GM12878 (cell line): ENCODE measurements around the gene RBKS. TPM values are rescaled to one million over a fixed set of nuclear protein-coding genes. Genes with fewer than 3 reads are reported as not detected.

Source experiments
- ATAC-seq: fragments of 200-7000 bp; cut with Tn5 transposase; 3 replicates; pipeline ENCODE4 v1.9.1; 2020; ENCODE audit warnings: mild to moderate bottlenecking, moderate library complexity
- BruUV-seq: library from RNA; stranded (reverse); fragments of 400-500 nt; replicated peaks from 2 replicates; lab custom pipeline; 2021; lab: Mats Ljungman, UMichigan
- CTCF ChIA-PET: fragments of 300-600 bp; sonication (Branson Sonifier 250); formaldehyde crosslinking; extraction: SDS; loops from one replicate; lab custom pipeline; 2021; ENCODE audit warnings: inconsistent platforms; lab: Yijun Ruan, JAX
- POLR2A ChIA-PET: fragments of 350-600 bp; formaldehyde crosslinking; extraction: SDS; loops from one replicate; lab custom pipeline; 2021; ENCODE audit warnings: inconsistent platforms; lab: Charles Lee
- RAD21 ChIA-PET: fragments of 300-600 bp; sonication (Branson Sonifier 250); formaldehyde crosslinking; loops from one replicate; lab custom pipeline; 2023; ENCODE audit warnings: antibody characterized with exemption; ENCODE audit not compliant: unreplicated experiment; lab: Charles Lee
- SMC1A ChIA-PET: fragments of 300-600 bp; sonication (Branson Sonifier 250); formaldehyde crosslinking; loops from one replicate; lab custom pipeline; 2023; ENCODE audit not compliant: unreplicated experiment, uncharacterized antibody; lab: Charles Lee
- DNase-seq: peaks from one replicate; pipeline ENCODE4 v3.0.0-alpha.2; 2011; ENCODE audit warnings: low read depth, low spot score
- FAIRE-seq: peaks from 3 replicates; lab custom pipeline; 2011; peaks lifted over from hg19 to GRCh38; lab: Jason Lieb, UNC
- H2AFZ ChIP-seq: 2 replicates; pipeline ENCODE4 v1.6.0; 2011; ENCODE audit warnings: low read depth, low read length, control low read depth; ENCODE audit not compliant: control insufficient read depth
- H3K27ac ChIP-seq: 2 replicates; pipeline ENCODE4 v1.5.1; 2011; ENCODE audit warnings: control low read depth; ENCODE audit not compliant: control insufficient read depth, insufficient read depth
- H3K27me3 ChIP-seq, 2 experiments: replicated peaks in 1 of 2; 2 replicates each; pipeline versions ENCODE4 v1.6.0 to v1.6.1; 2011; ENCODE audit warnings: low read length in 1 of 2; ENCODE audit not compliant: control insufficient read depth in 2 of 2, insufficient read depth in 2 of 2
- H3K36me3 ChIP-seq, 2 experiments: 2 replicates each; pipeline ENCODE4 v1.5.1; 2011; ENCODE audit warnings: low read length in 1 of 2; ENCODE audit not compliant: control insufficient read depth in 2 of 2, insufficient read depth in 2 of 2
- H3K4me1 ChIP-seq: 2 replicates; pipeline ENCODE4 v1.6.1; 2011; ENCODE audit warnings: mild to moderate bottlenecking, low read length, moderate library complexity, mixed read lengths; ENCODE audit not compliant: control insufficient read depth, insufficient read depth
- H3K4me2 ChIP-seq: 2 replicates; pipeline ENCODE4 v1.6.0; 2011; ENCODE audit warnings: control low read depth; ENCODE audit not compliant: control insufficient read depth, insufficient read depth
- H3K4me3 ChIP-seq: fragments of 200-600 bp; sonication (generic); 2 replicates; pipeline ENCODE4 v1.5.1; 2016
- H3K79me2 ChIP-seq: 2 replicates; pipeline ENCODE4 v1.6.0; 2011; ENCODE audit warnings: low read length; ENCODE audit not compliant: control insufficient read depth, insufficient read depth
- H3K9ac ChIP-seq: 2 replicates; pipeline ENCODE4 v1.8.0; 2011; ENCODE audit warnings: low read length, control low read depth, mixed read lengths; ENCODE audit not compliant: control insufficient read depth, insufficient read depth
- H3K9me3 ChIP-seq: replicated peaks from 3 replicates; pipeline ENCODE4 v1.5.1; 2011; ENCODE audit warnings: mild to moderate bottlenecking, low read length; ENCODE audit not compliant: control insufficient read depth, insufficient read depth
- H4K20me1 ChIP-seq: 2 replicates; pipeline ENCODE4 v1.6.0; 2011; ENCODE audit not compliant: control insufficient read depth, insufficient read depth
- BCL11A ChIP-seq: IDR thresholded peaks from 2 replicates; pipeline ENCODE4 v1.6.1; 2011; ENCODE audit warnings: low read depth, low read length
- BHLHE40 ChIP-seq, 2 experiments: fragments of 450-650 bp in 1 of 2; IDR thresholded peaks; 2 replicates each; pipeline ENCODE4 v1.6.1; 2011 to 2017; ENCODE audit warnings: low read depth in 2 of 2, borderline replicate concordance in 1 of 2, improper control_type of control experiment in 1 of 2, low read length in 1 of 2, mild to moderate bottlenecking in 1 of 2
- BMI1 ChIP-seq: fragments of 450-650 bp; IDR thresholded peaks from 2 replicates; pipeline ENCODE4 v1.6.1; 2016; ENCODE audit warnings: mild to moderate bottlenecking, moderate library complexity, borderline replicate concordance
- BRCA1 ChIP-seq: IDR thresholded peaks from 2 replicates; pipeline ENCODE4 v1.6.1; 2011; ENCODE audit warnings: low read depth, low read length, improper control_type of control experiment
- CEBPZ ChIP-seq: fragments of 150-350 bp; IDR thresholded peaks from 2 replicates; pipeline ENCODE4 v1.6.1; 2016; ENCODE audit warnings: low read depth, low read length
- ETV6 ChIP-seq, 2 experiments: fragments of 450-650 bp in 1 of 2; IDR thresholded peaks in 1 of 2; conservative IDR thresholded peaks in 1 of 2; 2 replicates each; pipeline ENCODE4 v1.6.1; 2014; ENCODE audit warnings: antibody characterized with exemption in 1 of 2, borderline replicate concordance in 1 of 2, low read depth in 1 of 2, mild to moderate bottlenecking in 1 of 2, moderate library complexity in 1 of 2
- FOS ChIP-seq: IDR thresholded peaks from 3 replicates; pipeline ENCODE4 v1.6.1; 2011; ENCODE audit warnings: borderline replicate concordance; ENCODE audit not compliant: insufficient read length; ENCODE audit errors: extremely low read depth
- JUND ChIP-seq: IDR thresholded peaks from 2 replicates; pipeline ENCODE4 v1.6.1; 2012; ENCODE audit warnings: low read depth, mild to moderate bottlenecking, low read length, improper control_type of control experiment, moderate library complexity
- NFXL1 ChIP-seq: fragments of 450-650 bp; IDR thresholded peaks from 2 replicates; pipeline ENCODE4 v1.6.1; 2017; ENCODE audit warnings: antibody characterized with exemption, mild to moderate bottlenecking, borderline replicate concordance
- SP1 ChIP-seq: IDR thresholded peaks from one replicate; pipeline ENCODE4 v1.6.1; 2011; ENCODE audit warnings: low read depth, low read length
- TCF3 ChIP-seq: IDR thresholded peaks from 2 replicates; pipeline ENCODE4 v1.6.1; 2012; ENCODE audit warnings: low read depth, mild to moderate bottlenecking, low read length, borderline replicate concordance; ENCODE audit not compliant: insufficient read depth
- WRNIP1 ChIP-seq: IDR thresholded peaks from 2 replicates; pipeline ENCODE4 v1.6.1; 2011; ENCODE audit warnings: low read depth, low read length, improper control_type of control experiment, borderline replicate concordance
- WGBS: methylation state at CpG from one replicate; pipeline ENCODE4 v1.1.6; 2016; ENCODE audit warnings: low lambda C conversion rate; ENCODE audit not compliant: insufficient replicate concordance, insufficient coverage; ENCODE audit errors: missing lambda C conversion rate; 5-methylcytosine and 5-hydroxymethylcytosine counted together
- in situ Hi-C: fragments of 300-500 bp; cut with MboI; formaldehyde crosslinking; loops from 9 replicates; pipeline ENCODE4 v1.14.3; 2018; ENCODE audit warnings: mixed read lengths
- intact Hi-C: fragments of 100-400 bp; cut with micrococcal nuclease; formaldehyde crosslinking; loops from one replicate; pipeline ENCODE4 v1.14.2; 2022; ENCODE audit not compliant: unreplicated experiment
- polyA plus RNA-seq, 11 experiments: library from polyadenylated mRNA; depleted of rRNA in 4 of 11; unstranded in 6 of 11; stranded (reverse) in 5 of 11; fragments of >200 nt; fragmentation: Nextera tagmentation in 4 of 11; fragmentation: Illumina TruSeq in 1 of 11; extraction: Ambion mirVana in 4 of 11; extraction: Trizol in 1 of 11; gene quantifications; 1 replicate in 1 of 11; 2 replicates in 10 of 11; pipeline versions ENCODE4 v1.2.1 to v1.2.3, GENCODE V29; 2011 to 2016; ENCODE audit warnings: inconsistent platforms in 2 of 11, missing spikeins in 2 of 11, low read depth in 1 of 11
- total RNA-seq, 4 experiments: library from RNA; depleted of rRNA in 3 of 4; stranded (reverse); fragments of >200 nt in 3 of 4; fragmentation: Illumina TruSeq in 1 of 4; extraction: Trizol in 1 of 4; gene quantifications; 2 replicates each; pipeline versions ENCODE4 v1.2.1 to v1.2.3, GENCODE V29; 2013 to 2021
- TF ChIP-seq, protein P1 (sequence below): IDR thresholded peaks from 2 replicates; pipeline ENCODE4 v1.6.1; 2012; ENCODE audit warnings: mild to moderate bottlenecking, low read depth, low read length

The RBKS gene
- total and polyA plus RNA-seq, 10 of the 15 experiments (the other 5 are each of a cell fraction or from before 2014, with no cell fraction given): 0.39 to 1.8 (median 1.0) TPM

- in situ Hi-C loops: no loop called here
- Histone ChIP-seq H4K20me1 (no peaks in the 10 kb centered on the region), H3K9me3 (no peaks in the 10 kb centered on the region), H2AFZ (no peak overlapping the region), H3K9ac (no peak overlapping the region), H3K4me3 (no peak overlapping the region), H3K27me3 (no peaks in the 10 kb centered on the region), H3K27ac (no peak overlapping the region), H3K4me2 (no peak overlapping the region), H3K36me3 (no peaks in the 10 kb centered on the region), H3K79me2 (no peaks in the 10 kb centered on the region), H3K4me1 (no peaks in the 10 kb centered on the region)
- TF ChIP-seq WRNIP1: no peak
- no peak for TF ChIP-seq BRCA1
- TF ChIP-seq FOS: no peak
- TF ChIP-seq NFXL1: no peak
- no peak for TF ChIP-seq JUND
- TF ChIP-seq TCF3: no peak
- no peak for TF ChIP-seq BMI1
- no peak for TF ChIP-seq CEBPZ
- TF ChIP-seq, protein P1, sequence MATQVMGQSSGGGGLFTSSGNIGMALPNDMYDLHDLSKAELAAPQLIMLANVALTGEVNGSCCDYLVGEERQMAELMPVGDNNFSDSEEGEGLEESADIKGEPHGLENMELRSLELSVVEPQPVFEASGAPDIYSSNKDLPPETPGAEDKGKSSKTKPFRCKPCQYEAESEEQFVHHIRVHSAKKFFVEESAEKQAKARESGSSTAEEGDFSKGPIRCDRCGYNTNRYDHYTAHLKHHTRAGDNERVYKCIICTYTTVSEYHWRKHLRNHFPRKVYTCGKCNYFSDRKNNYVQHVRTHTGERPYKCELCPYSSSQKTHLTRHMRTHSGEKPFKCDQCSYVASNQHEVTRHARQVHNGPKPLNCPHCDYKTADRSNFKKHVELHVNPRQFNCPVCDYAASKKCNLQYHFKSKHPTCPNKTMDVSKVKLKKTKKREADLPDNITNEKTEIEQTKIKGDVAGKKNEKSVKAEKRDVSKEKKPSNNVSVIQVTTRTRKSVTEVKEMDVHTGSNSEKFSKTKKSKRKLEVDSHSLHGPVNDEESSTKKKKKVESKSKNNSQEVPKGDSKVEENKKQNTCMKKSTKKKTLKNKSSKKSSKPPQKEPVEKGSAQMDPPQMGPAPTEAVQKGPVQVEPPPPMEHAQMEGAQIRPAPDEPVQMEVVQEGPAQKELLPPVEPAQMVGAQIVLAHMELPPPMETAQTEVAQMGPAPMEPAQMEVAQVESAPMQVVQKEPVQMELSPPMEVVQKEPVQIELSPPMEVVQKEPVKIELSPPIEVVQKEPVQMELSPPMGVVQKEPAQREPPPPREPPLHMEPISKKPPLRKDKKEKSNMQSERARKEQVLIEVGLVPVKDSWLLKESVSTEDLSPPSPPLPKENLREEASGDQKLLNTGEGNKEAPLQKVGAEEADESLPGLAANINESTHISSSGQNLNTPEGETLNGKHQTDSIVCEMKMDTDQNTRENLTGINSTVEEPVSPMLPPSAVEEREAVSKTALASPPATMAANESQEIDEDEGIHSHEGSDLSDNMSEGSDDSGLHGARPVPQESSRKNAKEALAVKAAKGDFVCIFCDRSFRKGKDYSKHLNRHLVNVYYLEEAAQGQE: no peak
- no peak for TF ChIP-seq BHLHE40 (IDR thresholded peaks at IDR 0.05; ENCODE audit: borderline replicate concordance in 1 of 2, low read depth in 2 of 2, low read length in 1 of 2)
- no peak for TF ChIP-seq BCL11A
- no peak for TF ChIP-seq SP1
- no peak for TF ChIP-seq ETV6 (conservative IDR thresholded peaks at IDR 0.05 in 1 of 2, IDR thresholded peaks at IDR 0.05 in 1 of 2; ENCODE audit: borderline replicate concordance in 1 of 2, low read depth in 1 of 2)
- FAIRE-seq (no peak), DNase-seq (no peak), ATAC-seq (no peak)
- BruUV-seq: no TSS peak
- WGBS: 60% methylated on average over 2 of the region's 2 CpGs
- ChIA-PET RAD21 (no interaction called here), CTCF (no interaction called here), POLR2A (no interaction called here), SMC1A (no interaction called here)
- intact Hi-C loops: no loop called here
These were observed 87.1 kb downstream of the RBKS start for GRCh38 chr2:27803046-27803445.
